ENCODE data around the gene RAI14. TPM values are rescaled to one million over a fixed set of nuclear protein-coding genes. Genes with fewer than 3 reads are reported as not detected.

The RAI14 gene
- polyA plus RNA-seq, 4 donors, result 87.4 to 100 (median 95.0) TPM

DNA sequence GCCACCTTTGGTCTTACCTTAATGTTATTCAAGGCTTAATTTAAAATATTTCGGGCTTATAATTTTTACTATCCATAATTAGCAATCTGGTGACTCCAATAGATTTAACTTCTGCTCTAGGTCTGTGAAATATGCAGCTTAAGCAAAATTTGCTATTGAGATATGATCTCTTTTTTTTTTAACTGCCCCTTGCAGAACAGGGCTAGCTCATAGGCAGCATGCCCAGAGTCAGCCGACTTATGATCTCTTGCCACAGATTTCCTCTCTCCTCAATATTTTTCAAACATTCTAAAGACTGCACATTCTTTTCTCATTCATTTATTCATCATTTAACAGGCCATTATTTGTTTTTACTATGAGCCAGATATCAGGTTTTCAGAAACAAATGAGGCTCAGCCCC is 187.4 kb downstream of the RAI14 start:
- DNase-seq (ENCODE audit: low read depth in 4 of 4, low spot score in 2 of 4), result no peak

DNA sequence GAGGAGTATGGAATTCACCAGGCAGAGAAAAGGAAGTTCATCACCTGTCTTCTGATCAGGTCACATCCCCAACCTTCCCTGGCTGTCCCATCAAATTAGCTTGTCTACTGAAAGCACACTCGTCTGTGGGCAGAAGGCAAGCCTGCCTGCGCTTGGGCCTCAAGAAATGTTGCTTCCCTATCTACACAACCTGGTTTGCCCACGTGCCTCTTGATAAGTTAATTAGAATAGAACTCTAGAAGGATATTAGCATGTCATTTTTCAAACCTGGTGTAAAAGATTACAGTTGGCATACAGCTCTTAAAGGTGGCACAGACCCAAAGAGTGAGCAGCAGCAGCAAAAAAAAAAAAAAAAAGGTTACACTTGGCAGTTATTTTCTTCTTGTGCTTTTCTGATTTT is 188.0 kb downstream of the RAI14 start:
- no peak for DNase-seq (ENCODE audit: low read depth in 4 of 4, low spot score in 2 of 4)

DNA sequence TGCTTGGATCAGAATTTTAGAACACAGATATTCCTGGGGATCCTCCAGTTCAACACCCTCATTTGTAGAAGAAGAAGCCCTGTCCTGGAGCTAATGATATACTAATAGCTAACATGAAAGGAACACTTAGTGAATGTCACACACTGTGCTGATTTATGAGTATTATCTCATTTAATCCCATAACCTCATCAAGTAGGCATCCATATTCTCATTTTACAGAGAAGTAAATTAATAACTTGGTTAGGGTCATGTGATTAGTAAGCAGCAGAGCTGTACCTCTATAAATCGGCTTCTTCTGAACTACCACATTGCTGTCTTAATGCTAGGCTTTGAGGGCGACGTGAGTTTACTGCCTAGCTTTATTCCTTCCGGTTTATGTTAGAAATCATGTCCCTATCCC is 188.9 kb downstream of the RAI14 start:
- no peak for DNase-seq (ENCODE audit: low read depth in 4 of 4, low spot score in 2 of 4)

DNA sequence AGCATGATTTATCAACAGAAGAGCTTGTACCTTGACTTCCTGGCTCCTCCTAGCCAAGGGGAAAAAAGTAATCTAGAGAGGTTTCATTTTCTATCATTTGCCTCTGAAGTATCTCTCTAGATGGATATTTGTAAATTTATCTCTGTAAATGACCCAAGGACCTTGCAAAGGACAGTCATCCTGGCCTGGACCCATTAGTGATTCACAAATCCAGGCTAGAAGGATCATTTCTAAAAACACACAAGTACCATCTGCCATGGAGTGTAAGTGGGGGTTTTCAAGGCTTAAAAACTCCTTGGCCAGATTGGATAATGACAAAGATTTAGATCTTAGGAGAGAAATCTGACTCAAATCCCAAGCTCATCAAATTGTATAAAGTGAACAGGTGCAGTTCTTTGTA is 190.9 kb downstream of the RAI14 start:
- no peak for DNase-seq (ENCODE audit: low read depth in 4 of 4, low spot score in 2 of 4)

DNA sequence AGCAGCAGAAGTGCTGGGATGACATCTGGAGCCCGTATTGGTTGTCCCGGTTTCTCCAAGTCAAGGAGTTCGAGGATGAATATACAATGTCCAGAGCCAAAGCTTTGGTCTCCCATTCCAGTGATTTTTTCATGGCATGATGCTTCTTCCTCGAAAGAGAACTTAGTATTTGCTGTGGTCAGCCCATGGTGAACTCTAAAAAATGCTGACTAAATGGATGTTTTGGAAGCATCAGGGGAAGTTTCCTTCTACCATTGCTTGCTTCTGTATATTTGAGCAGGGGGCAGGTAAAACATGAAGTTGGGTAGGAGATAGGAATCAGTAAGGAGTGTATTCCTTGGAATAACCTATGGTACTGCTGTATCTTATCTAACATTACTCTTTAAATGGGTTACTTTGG is 191.4 kb downstream of the RAI14 start:
- no peak for DNase-seq (ENCODE audit: low read depth in 4 of 4, low spot score in 2 of 4)

DNA sequence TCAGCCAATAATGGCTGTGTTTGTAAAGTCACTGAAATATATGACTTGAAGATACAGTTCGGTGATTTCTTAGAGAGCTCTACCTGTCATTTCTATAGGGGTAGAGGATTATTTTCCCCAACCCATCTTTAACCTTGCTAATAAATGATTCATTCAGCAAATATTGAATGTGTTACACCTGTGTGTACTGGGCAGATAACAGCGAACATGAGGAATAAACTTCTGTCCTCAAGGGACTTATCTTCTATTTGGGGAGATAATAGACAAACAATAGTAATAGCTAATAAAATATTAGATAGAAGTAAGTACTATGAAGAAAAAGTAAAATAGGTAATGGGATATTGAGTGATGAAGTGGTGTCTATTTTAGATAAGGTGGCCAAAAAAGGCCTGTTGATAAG is 192.1 kb downstream of the RAI14 start:
- no peak for DNase-seq (ENCODE audit: low read depth in 4 of 4, low spot score in 2 of 4)

DNA sequence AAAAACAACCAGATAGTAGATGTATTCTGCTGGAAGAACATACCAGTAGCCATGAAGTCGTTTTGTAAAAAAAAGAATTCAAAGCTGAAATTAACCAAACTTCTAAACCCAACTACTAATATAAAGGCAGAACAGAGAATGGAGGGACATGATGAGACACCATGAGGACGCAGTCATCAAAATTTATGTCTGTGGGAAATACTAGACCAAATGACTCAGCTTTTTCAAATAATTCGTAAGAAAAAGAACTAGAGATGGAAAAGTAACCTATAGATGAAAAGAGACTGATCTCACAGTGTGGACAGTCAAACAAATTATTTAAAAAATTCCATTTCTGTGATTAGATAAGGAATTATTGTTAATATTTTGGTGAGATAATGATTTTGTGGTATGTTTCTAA is 193.1 kb downstream of the RAI14 start:
- no peak for DNase-seq (ENCODE audit: low read depth in 4 of 4, low spot score in 2 of 4)

DNA sequence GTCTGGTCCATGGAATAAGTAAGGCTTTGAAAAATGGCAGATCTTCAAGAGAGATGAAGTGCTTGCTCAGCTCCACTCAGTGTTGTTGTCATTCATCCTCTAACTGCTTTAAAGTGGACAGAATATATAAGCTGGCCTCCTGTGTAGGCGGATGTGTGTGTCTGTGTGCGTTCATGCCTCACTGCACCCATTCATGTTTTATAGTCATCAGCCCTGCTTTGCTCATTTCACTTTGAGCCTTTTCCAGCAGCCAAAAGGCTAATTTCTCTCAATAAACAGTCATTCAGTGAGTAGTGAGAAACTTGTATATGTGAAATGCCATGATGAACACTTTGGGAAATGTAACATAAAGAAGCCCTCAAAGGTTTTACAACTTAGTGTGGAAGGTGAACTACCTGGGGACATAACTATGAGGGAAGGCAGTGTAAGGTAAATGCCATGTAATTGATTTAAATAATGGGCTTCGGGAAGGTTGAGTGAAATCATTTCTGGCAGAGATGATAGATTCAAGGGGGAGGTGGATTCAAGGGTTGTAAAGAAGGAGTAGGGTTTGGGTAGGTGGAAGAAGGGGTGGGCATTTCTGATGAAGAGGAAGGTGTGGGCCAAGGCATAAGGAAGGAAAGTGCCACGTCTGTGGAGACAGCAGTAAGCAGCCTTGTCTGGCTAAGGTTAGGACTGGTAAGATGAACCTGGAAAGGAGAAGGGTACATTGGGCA is 198.5 kb downstream of the RAI14 start:
- no peak for DNase-seq (ENCODE audit: low read depth in 4 of 4, low spot score in 2 of 4)

DNA sequence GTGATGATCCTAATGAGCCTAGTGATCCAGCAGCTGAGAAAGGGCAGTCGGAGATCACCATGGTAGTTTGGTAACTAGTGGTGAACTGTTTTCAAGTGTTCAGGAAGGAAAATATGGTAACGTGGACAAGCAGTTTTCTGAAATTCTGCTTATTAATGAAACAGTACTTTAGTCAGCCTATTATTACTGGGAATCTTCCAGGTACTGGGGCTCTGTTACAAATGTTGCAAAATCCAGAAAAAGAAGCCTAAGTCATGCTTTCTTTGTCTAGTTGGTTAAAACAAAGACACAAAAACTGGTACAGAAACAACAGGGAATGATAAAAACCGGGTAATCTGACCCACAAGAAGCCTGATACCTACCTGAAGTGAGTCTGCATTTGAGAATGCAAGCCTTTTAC is 201.0 kb downstream of the RAI14 start:
- no peak for DNase-seq (ENCODE audit: low read depth in 4 of 4, low spot score in 2 of 4)

DNA sequence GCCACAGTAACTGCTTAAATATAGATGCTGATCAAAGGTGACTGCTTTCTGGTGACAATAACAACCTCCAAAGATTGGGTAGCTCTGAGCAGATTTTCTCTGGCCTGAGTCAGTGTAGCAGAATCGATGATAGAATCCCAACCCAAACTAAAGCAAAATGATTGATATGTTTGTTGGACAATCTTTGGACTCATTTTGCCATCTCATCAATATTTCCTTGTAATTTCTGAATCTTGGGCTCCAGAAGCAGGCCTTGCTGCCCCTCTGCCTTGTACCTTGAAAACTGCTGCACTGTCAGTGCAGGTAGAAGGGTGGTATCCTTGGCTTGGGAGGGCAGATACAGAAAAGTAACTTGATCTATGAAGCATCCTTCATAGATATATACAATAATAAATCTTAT is 201.8 kb downstream of the RAI14 start:
- DNase-seq (ENCODE audit: low read depth in 4 of 4, low spot score in 2 of 4), result no peak

DNA sequence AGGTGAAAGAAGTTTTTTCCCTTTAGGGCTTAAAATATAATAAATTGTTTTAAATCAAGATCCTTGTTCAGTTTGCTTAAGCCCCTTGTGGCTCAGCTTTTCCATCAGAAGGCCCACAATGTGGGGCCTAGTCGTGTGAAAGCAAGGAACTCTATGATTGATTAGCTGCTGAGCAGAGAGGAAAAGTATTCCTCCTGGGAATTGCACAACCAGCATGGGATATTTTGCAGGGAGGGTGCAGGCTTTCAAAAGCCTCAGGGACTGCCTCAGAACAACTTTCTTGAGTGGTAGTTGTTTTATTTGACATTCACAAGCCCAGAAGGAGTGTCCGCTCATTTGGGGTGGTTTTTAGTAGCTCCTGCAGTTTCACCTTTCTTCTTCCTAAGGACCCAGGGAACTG is 202.7 kb downstream of the RAI14 start:
- no peak for DNase-seq (ENCODE audit: low read depth in 4 of 4, low spot score in 2 of 4)

DNA sequence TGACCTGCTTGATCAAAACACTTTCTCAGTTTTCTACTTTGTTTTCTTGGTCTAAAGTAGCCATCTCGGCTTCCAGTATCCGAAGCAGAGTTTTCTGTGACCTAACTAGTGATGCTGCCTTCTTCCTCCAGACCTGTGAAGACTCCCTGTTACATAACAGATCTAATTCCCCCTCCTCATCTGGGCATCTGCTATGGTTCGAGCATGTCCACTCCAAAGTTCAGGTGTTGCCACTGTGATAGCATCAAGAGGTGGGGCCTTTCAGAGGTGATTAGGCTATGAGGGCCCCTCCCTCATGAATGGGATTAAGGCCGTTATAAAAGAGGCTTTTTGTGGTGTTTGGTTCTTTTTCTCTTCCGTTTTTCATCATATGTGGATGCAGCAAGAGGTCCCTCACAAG is 203.1 kb downstream of the RAI14 start:
- DNase-seq (ENCODE audit: low read depth in 4 of 4, low spot score in 2 of 4), result no peak

DNA sequence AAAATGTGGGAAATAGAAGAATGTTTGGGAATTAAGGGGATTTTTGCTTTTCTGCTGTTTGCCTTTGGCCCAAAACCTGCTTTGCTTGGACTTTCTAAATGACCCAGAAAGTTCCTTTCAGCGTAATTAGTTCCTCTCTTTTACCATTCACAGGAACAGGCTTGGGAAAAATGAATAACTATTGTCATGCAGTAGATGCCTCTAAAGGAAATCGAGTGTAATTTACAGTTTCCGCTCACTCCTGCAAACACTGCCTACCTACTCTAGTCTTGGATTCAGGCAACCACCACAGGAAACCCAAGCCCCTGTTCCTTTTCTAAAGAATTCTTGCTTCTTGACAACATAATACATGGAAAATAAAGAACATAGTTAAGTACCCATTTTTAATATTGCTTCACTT is 207.8 kb downstream of the RAI14 start:
- no peak for DNase-seq (ENCODE audit: low read depth in 4 of 4, low spot score in 2 of 4)

DNA sequence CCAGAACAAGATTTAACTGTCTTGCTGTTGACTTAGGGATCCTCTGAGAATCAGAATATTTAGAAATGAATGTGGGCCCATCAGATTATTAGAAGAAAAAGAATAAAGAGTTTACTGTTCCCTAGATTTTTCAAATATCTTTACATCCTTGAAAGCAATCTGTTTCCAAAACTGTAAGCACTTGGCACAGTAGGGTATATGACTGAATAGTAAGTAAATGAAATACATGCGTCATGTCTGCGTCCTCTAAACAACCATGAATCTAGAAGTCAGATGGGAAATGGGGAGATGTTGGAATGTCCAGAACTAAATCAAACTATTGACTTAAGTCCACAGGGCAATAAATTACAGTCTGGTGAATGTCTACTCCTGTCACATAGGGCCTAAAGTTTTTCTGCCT is 209.0 kb downstream of the RAI14 start:
- DNase-seq (ENCODE audit: low read depth in 4 of 4, low spot score in 2 of 4), result no peak

DNA sequence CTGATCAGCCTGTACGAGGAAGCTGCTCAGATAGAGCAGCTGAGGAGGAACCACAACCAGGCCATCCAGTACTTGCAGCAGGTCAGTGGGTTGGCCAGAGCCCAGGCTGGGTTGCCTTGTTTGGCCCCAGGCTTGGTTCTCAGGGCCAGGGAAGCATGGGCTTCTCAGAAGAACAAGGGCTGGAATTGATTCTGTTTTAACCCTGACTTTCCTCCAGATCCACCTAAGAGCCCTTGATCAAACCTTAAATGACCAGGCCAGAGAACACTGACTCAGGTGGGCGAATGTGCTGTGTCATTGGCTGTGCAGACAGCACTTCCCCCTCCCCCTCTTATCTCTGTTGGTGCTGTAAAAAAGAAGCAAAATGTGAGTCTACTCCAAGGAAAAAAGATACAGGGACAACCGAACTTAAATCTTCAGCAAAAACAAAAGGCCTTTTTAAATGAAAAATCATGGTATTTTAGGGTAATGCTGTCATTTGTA is 210.9 kb downstream of the RAI14 start:
- no peak for DNase-seq (ENCODE audit: low read depth in 4 of 4, low spot score in 2 of 4)

DNA sequence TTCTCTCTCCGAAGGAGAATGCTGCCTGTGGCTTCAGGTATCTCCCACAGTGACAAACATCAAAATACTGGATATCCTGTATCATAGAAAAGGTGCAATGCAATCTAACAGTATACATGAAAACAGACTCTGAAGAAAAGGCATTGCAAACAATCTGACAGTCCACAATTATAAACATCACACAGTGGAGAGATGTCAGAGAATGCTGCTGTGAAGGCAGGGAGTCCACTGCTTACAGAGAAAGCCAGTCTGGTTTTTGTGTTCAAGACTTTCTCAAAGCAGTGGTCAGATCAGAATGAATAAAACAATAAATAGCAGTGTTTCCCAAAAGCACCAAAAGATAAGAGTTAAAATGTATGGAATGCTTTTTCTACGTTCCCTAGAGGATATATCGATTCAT is 211.5 kb downstream of the RAI14 start:
- DNase-seq (ENCODE audit: low read depth in 4 of 4, low spot score in 2 of 4), result no peak

DNA sequence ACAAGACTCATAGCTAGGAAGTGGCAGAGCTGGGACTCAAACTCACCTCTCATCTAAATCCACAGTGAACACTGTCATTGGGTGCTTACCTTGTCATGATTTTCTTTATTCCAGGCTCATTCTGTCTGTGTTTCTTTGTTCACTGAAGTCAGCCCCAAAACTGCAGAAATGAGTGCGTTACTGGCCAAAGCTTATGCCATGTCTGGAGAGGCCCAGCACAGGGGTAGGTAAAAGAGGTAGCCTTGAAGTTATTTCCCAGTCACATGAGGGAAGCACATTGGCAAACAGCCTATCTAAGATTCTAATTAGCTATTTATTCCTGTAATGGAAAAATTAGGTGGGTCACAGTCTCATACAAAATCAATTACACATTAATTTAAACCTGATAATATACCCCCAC is 212.7 kb downstream of the RAI14 start:
- no peak for DNase-seq (ENCODE audit: low read depth in 4 of 4, low spot score in 2 of 4)

DNA sequence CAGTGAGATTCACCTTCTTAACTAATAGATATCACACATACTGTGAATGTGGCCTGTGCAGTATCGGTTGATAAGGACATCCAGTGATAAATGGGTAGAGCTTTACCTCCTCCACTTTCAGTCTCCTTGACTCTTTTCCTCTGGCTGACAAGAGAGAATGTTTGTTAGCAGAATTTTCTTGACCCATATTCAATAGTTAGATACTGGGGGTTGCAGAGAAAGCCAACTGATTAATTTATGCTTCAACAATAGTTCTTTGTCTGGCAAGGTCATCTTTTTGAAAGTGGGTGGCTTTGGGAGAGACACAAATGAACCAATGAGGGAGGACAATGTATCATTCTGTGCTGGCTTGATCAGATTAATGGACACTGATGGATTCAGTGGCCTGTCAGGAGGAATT is 213.1 kb downstream of the RAI14 start:
- no peak for DNase-seq (ENCODE audit: low read depth in 4 of 4, low spot score in 2 of 4)

DNA sequence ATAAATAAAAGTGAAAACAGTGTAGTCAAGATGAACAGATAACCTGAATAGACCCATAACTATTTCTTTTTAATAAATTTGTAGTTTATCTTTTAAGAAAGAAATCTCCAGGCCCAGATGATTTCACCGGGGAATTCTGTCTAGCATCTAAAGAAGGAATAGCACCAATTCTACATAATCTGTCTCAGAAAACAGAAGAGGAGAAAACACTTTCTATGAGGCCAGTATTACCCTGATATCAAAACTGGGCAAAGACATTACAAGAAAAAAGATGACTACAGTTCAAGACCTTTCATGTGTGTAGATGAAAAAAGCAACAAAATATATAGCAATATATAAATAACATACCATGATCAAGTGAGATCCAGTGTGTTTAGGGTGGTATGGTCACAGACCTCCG is 214.3 kb downstream of the RAI14 start:
- no peak for DNase-seq (ENCODE audit: low read depth in 4 of 4, low spot score in 2 of 4)

DNA sequence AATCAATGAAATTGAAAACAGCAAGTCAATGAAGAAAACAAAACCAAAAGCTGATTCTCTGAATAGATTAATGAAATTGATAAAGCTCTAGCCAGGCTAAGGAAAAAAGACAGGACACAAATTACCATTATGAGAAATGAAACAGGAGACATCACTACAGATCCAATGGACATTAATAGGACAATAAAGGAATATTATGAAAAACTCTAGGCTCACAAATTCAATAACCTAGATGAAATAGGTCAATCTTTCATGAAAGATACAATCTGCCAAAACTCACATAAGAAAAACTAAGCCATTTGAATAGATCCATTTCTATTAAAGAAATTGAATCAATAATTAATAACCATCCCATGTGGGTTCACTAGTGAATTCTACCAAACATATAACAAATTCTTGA is 220.1 kb downstream of the RAI14 start:
- DNase-seq (ENCODE audit: low read depth in 4 of 4, low spot score in 2 of 4), result no peak

DNA sequence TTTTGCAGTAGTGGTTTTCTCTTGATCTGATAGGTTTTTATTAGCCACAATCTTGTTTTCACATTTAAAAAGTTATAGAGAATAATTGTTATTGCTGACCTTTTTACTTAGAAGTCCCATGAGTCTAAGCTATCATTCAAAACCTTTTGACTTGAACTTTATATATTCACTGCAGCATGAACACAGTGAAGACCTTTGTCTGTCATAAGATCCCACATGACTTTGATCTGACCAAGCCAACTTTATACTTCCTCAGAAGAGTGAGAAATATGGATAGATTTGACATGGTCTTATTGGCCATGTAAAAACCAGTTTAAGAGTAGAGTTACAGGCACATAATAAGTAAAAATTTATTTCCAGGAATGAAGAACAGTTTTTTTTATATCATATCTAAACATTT is 225.1 kb downstream of the RAI14 start:
- no peak for DNase-seq (ENCODE audit: low read depth in 4 of 4, low spot score in 2 of 4)

Data from left renal cortex interstitium (tissue), 4 donors.